ENCODE data around the gene BCO2.

- TF ChIP-seq CTCF (conservative IDR thresholded peaks at IDR 0.05; ENCODE audit: low read depth, low read length): no peak
- no peak for TF ChIP-seq EZH2 (IDR thresholded peaks at IDR 0.05; ENCODE audit: borderline replicate concordance, low read depth, low read length, poor library complexity, severe bottlenecking)
These were observed 47.8 kb downstream of the BCO2 start for GRCh38 chr11:112223121-112223520.

Data from A673 (cell line).